GM12891 (cell line): Measurements from ENCODE around the gene CD276.

Experiments
- POLR2A ChIP-seq: IDR thresholded peaks from 2 replicates; pipeline ENCODE4 v1.6.1; 2011; ENCODE audit warnings: low read depth, low read length, control low read depth
- POLR2AphosphoS5 ChIP-seq: IDR thresholded peaks from 2 replicates; pipeline ENCODE4 v1.6.1; 2011; ENCODE audit warnings: low read depth, low read length, control low read depth
- TAF1 ChIP-seq: IDR thresholded peaks from 2 replicates; pipeline ENCODE4 v1.6.1; 2011; ENCODE audit warnings: low read depth, low read length, control low read depth

DNA sequence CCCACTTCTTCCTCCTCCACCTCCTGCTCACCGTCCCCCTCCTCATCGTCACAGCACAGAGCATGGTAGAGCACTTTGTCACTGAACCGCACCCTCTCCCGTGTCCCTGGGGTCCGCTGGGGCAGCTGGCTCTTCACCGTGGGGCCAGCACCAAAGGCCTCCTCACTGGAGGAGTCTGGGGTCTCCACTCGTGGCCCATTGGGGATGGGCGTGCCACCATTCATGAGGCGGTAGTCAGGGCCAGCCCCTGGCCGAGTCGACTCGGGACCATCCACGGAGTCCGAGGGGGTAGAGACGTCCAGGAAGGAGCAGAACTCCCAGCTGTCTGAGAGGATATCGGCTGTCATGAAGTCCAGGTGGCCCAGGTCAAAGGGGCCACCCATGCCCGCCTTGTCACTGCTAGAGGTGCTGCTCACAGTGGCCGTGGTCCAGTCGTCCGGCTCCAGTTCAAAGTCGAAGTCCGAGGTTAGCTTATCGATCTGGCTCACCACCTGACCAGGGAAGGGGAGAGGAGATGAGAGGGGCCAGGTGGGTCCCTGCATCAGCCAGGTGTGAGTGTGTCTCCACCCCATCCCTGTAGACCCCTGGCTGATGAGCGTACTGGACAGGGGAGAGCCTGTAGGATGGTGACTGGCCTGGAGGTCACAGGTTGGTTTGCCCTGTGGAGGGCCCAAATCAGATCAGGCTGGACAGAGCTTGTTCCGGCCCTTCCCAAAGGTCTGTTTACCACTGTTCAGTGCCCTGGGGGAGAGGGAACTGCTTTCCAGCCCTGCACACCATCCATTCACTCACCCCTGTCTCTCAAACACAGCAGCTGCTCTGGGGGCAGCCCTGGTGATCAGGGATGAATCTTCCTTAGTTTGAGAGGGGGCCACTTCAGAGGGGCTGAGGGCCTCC is 56.2 kb downstream of the CD276 start:
- no peak for TF ChIP-seq TAF1
- no peak for TF ChIP-seq POLR2AphosphoS5
- TF ChIP-seq POLR2A, result no peak
